A204.1 (cell line): ENCODE results near the gene TLE2.
"Not testable (repeated sequence)": the region's sequence is repeated elsewhere in the genome, so short reads cannot be mapped to it uniquely, and the experiment has no call there.

Experiments used
- FAIRE-seq: peaks from 2 replicates; lab custom pipeline; 2012; peaks lifted over from hg19 to GRCh38; lab: Jason Lieb, UNC

Gene TLE2

DNA sequence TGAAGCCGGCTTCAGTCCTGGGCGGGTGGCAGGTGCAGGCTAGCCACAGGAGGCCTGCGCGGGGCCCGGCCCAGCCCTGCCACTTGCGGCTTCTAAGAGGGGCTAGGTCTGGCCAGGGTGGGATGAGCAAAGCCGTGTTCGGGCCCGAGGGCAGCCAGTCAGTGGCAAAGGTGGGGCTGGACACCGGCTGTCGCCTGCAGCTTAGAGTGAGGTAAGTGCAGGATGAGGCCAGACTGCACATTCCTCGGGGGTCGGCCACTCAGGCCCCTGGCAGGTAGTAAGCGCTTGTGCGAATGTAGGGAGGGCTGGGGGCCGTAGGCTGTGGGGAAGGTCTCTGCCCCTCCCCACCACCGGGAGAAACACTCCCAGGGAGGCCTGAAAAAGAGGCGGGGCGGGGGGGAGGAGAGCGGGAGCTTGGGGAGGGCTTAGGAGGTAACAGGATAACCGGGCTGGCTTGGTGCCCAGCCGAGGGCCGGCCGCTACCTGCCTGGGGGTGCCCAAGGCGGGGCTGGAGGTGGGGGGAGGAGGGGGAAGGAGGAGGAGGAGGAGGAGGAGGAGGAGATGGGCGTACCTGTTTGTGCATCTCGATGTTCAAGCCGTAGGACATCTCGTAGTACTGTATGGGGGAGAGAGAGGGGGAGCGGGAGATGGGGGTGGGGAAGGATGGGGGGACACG is 26.8 kb upstream of the TLE2 start:
- FAIRE-seq = no peak

DNA sequence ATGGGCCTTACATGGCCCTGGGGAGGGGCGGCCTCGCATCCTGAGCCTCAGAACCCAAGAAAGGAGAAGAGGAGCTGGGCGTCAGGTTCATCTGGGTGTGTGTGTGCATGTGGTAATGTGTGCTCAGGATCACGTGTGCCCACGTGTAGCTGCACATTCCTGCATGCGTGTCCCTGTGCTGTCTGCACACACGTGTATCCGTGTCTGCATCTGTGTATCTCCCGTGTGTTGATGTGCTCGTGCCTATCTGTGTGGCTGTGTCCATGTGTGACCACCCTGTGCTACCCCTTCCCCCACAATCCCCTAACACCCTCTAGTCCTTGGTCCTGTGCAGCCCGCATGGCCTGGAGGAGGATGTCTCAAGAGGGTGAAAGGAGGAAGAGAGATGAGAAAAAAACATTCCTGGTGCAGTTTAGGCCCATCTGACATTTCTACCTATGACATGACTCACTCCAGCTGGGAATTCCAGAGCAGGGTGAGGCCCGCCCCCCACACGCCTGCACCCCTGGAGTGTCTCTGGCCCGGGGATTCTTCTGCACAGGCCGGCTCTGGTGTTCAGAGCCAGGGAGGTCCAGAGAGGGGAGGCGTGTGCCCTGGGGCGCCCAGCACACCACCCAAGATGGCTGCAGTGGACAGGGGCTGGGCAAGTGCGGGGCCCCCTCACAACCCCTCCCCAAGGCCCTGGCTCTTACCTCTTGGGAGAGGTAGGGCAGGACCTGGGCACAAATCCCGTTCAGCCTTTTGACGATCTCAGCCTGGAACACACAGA is 26.1 kb upstream of the TLE2 start:
- no peak for FAIRE-seq

DNA sequence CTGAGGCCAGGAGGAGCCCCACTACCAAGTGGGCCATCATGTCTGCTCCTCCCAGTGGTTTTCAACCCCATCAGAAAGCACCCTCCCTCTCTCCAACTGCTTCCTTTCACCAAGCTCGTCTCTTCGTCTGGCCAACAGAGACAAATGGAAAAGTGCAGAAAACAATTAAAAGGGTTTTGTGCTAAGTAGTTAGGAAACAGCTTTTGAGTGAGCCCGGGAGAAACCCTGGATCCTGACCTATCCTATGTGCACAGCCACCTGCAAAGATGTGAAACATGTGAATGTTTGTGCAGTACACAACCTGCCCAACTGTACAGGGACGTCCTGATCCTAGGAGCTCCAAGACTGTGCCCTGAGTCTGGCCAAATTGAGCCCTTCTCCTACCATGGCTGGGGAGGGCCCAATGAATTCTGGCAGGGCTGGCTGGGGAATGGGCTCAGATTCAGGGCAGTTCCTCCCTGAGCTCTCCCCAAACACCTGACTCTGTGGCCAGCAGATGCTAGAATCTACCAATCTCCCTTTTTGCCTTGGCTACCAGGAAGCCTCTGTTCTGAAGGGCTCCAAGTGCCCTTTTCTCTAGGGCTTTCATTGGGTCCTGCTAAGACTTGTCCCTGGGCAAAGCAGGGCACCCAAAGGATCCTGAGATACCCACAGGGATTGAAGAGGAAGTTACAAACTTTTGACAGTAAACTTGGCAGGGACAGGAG is 25.3 kb upstream of the TLE2 start:
- FAIRE-seq = no peak

- no peak for FAIRE-seq
Observed at GRCh38 chr19:3053780-3054179, 24.7 kb upstream of the TLE2 start.

GRCh38 chr19:3053218-3053621 is 24.1 kb upstream of the TLE2 start:
- FAIRE-seq = no peak

- FAIRE-seq = not testable (repeated sequence)
Observed at GRCh38 chr19:3050016-3050415, 20.9 kb upstream of the TLE2 start.

GRCh38 chr19:3049089-3049488 is 20.0 kb upstream of the TLE2 start:
- FAIRE-seq = no peak

- no peak for FAIRE-seq
Observed at GRCh38 chr19:3048190-3048533, 19.1 kb upstream of the TLE2 start.

GRCh38 chr19:3047496-3048189 is 18.6 kb upstream of the TLE2 start:
- FAIRE-seq = no peak

- FAIRE-seq = no peak
Observed at GRCh38 chr19:3046698-3047495, 17.8 kb upstream of the TLE2 start.

- no peak for FAIRE-seq
Observed at GRCh38 chr19:3045885-3046697, 17.0 kb upstream of the TLE2 start.

GRCh38 chr19:3045191-3045590 is 16.1 kb upstream of the TLE2 start:
- FAIRE-seq = no peak

GRCh38 chr19:3042621-3043267 is 13.7 kb upstream of the TLE2 start:
- no peak for FAIRE-seq

DNA sequence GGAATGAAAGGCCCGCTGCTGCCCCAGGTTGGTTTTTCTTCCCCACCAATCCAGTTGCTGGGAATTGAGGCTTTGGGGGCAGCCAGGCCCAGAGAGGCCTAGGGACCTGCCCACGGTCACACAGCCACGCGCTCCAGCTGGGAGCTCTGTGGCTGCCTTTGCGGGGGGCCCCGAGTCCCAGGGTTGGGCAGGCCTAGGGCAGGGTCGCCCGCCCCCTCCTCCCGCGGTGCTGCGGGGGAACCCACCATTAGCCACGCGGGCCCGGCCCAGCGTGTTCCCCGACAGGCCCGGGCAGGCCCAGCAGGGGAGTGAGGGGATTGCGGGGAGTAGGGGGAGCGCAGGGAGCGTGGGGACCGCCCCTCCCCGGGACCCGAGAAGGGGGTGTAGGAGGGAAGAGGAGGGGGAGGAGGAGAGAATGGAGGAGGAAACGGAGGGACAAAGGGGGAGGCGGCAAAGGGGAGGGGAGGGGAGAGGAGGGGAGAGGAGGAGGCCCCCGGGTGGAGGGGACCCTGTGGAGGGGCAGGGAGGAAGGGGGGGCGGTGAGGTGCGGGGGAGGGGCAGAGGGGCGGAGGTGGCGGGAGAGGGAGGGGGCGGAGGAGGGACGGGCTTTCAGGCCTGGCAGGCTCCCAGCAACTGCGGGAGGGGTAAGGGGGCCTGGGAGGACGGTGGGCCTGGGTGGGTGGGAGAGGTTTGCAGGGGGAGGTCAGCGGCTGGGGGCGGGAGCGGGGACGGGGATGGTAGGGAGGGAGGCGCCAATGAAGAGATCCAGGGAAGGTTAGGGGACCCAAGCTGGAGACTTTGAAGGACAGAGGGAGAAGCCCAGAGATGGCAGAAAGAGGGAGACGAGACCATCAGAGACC is 12.9 kb upstream of the TLE2 start:
- FAIRE-seq = no peak

- no peak for FAIRE-seq
Observed at GRCh38 chr19:3041327-3041726, 12.2 kb upstream of the TLE2 start.

DNA sequence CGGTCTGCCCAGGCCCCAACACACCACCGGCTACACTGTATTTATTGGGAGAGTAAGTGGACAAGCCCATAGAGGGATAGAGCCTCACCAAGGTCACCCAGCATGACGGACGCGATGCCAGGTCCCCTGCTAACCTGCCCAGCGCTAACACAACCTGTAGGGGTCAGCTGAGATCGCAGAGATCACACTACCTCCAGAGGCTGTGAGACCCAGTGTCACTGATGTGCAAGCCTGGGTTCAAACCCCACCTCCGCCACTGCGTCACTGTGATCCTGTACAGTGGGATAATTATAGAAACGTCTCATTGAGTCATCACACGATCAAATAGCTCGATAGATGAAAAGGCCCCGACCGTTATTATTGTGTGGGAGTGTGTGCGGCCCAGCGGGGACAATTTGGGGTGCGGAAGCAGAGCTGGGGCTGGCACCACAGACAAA is 10.6 kb upstream of the TLE2 start:
- FAIRE-seq = no peak

DNA sequence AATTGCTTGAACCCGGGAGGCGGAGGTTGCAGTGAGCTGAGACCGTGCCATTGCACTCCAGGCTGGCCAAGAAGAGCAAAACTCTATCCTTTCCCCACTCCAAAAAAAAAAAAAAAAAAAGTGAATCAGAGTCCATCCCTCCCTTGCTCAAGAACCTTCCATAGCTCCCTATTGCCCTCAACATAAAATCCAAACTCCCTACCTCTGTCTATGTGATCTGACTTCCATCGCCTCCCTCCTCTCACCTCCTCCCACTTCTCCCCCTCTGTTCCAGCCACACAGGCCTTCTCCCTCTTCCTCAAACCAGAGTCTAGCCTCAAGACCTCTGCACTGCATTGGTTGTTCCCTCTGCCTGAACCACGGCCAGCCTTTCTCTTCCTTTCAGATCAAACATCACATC is 10.0 kb upstream of the TLE2 start:
- no peak for FAIRE-seq

- no peak for FAIRE-seq
Observed at GRCh38 chr19:3038214-3038613, 9.1 kb upstream of the TLE2 start.

- not testable (repeated sequence) for FAIRE-seq
Observed at GRCh38 chr19:3036977-3037544, 8.0 kb upstream of the TLE2 start.
